ENCODE data around the gene NDFIP1.

NDFIP1 gene

DNA sequence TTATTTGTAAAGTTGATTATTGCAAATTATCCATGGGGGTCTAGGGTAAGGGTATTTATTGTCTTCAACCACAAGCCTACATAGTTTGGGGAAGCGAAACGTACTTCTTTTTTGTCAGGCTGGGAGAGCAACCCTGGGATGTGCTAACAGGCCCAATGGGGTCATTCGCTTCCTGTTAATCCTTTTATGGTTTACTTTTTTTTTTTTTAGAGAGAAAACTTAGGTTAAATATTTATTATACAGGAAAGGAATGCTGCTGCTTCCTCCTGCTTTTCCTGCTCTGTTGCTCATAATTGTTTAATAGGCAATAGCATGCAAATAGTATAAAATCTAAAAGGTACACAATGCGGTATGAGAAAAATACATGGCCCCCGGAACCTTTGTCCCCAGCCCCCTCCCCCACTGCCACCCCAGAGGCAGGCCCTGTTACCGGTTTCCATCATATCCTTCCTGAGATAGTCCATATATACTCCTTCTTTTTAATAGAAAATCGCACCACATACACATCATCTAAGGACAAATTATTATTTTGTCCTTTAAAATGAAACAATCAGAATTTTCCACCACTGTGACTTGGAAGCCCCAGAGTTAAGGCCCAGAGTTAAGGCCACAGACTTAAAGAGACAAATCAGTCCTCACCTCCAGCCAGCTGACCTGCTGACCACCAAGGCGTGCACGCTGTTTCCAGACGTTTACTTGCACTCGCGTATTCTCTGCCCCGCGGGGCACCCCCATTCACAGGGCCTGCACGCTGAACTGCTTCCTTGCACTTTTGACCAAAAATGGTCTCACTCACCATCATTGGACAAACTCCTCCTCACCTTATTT lies 83.9 kb downstream of the NDFIP1 start:
- no peaks in the 10 kb centered on the region for H4K20me1 ChIP-seq (ENCODE audit: insufficient read depth, low read length)
- H3K4me1 ChIP-seq (ENCODE audit: insufficient read depth, low read length) = no peaks in the 10 kb centered on the region
- ATAC-seq (ENCODE audit: insufficient read depth, low read depth) (no peak), DNase-seq (no peak)
- no peak overlapping the region for H3K4me2 ChIP-seq (ENCODE audit: insufficient read depth, low read length)
- no peaks in the 10 kb centered on the region for H3K79me2 ChIP-seq (ENCODE audit: insufficient read depth, low read length)
- no peak overlapping the region for H3K9ac ChIP-seq (ENCODE audit: low read depth, low read length)
- no peaks in the 10 kb centered on the region for H3K36me3 ChIP-seq (ENCODE audit: insufficient read depth, low read length)
- TF ChIP-seq EZH2 (IDR thresholded peaks at IDR 0.05; ENCODE audit: borderline replicate concordance, low read depth, low read length, severe bottlenecking) = no peak
- TF ChIP-seq, protein P1, sequence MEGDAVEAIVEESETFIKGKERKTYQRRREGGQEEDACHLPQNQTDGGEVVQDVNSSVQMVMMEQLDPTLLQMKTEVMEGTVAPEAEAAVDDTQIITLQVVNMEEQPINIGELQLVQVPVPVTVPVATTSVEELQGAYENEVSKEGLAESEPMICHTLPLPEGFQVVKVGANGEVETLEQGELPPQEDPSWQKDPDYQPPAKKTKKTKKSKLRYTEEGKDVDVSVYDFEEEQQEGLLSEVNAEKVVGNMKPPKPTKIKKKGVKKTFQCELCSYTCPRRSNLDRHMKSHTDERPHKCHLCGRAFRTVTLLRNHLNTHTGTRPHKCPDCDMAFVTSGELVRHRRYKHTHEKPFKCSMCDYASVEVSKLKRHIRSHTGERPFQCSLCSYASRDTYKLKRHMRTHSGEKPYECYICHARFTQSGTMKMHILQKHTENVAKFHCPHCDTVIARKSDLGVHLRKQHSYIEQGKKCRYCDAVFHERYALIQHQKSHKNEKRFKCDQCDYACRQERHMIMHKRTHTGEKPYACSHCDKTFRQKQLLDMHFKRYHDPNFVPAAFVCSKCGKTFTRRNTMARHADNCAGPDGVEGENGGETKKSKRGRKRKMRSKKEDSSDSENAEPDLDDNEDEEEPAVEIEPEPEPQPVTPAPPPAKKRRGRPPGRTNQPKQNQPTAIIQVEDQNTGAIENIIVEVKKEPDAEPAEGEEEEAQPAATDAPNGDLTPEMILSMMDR (IDR thresholded peaks at IDR 0.05; ENCODE audit: borderline replicate concordance, extremely low read depth, low read length, poor library complexity, severe bottlenecking) = no peak
- H3K9me3 ChIP-seq (ENCODE audit: insufficient read depth, low read length, severe bottlenecking) = no peaks in the 10 kb centered on the region
- H3K27me3 ChIP-seq (ENCODE audit: insufficient read depth, low read length, poor library complexity) = no peaks in the 10 kb centered on the region
- H3K4me3 ChIP-seq (ENCODE audit: low read depth in 1 of 2, low read length in 2 of 2) = no peak overlapping the region
- no peak overlapping the region for H2AFZ ChIP-seq (ENCODE audit: low read depth, low read length)
- no peak overlapping the region for H3K27ac ChIP-seq (ENCODE audit: low read length)

DNA sequence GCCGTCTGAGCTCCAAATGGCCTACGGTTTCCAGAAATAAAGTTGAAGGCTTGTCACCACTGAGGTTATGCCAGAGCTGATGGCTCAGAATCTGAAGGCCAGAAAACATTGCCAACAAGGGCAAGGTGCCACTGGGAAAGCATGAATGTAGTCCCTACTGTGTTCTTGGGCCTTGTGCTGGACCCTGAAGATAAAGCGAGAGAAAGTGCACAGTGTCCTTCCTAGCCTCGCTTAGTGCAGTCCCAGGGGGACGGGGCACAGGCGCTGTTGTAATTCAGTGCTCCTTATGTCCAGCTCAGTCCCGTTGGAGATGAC lies 84.5 kb downstream of the NDFIP1 start:
- Histone ChIP-seq H3K4me1 (ENCODE audit: insufficient read depth, low read length) (no peaks in the 10 kb centered on the region), H2AFZ (ENCODE audit: low read depth, low read length) (no peak overlapping the region), H3K27ac (ENCODE audit: low read length) (no peak overlapping the region), H3K27me3 (ENCODE audit: insufficient read depth, low read length, poor library complexity) (no peaks in the 10 kb centered on the region), H3K4me3 (ENCODE audit: low read depth in 1 of 2, low read length in 2 of 2) (no peak overlapping the region), H3K79me2 (ENCODE audit: insufficient read depth, low read length) (no peaks in the 10 kb centered on the region), H3K4me2 (ENCODE audit: insufficient read depth, low read length) (no peak overlapping the region), H3K36me3 (ENCODE audit: insufficient read depth, low read length) (no peaks in the 10 kb centered on the region), H4K20me1 (ENCODE audit: insufficient read depth, low read length) (no peaks in the 10 kb centered on the region), H3K9me3 (ENCODE audit: insufficient read depth, low read length, severe bottlenecking) (no peaks in the 10 kb centered on the region), H3K9ac (ENCODE audit: low read depth, low read length) (no peak overlapping the region)
- no peak for DNase-seq
- no peak for ATAC-seq (ENCODE audit: insufficient read depth, low read depth)
- TF ChIP-seq, protein P1 (IDR thresholded peaks at IDR 0.05; ENCODE audit: borderline replicate concordance, extremely low read depth, low read length, poor library complexity, severe bottlenecking) = no peak
- TF ChIP-seq EZH2 (IDR thresholded peaks at IDR 0.05; ENCODE audit: borderline replicate concordance, low read depth, low read length, severe bottlenecking) = no peak

DNA sequence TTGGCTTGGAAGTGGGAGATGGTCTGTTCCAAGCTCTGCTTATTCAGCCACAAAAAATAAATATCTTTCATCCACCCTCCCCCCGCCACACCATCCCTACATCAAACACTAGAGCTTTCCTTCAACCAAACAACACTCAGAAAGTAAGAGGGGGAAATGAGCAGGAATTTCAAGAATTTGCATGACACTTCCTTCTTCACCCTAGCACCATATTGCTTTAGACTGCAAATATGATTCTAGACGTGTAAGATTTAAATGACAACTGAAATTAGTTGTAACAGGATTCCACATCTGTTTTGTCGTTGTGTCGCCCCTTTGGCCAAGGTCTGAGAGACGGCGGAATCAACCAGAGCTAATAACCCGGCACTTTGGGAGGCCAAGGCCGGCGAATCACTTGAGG lies 88.5 kb downstream of the NDFIP1 start:
- TF ChIP-seq, protein P1 (IDR thresholded peaks at IDR 0.05; ENCODE audit: borderline replicate concordance, extremely low read depth, low read length, poor library complexity, severe bottlenecking) = no peak
- no peak for TF ChIP-seq EZH2 (IDR thresholded peaks at IDR 0.05; ENCODE audit: borderline replicate concordance, low read depth, low read length, severe bottlenecking)
- no peak overlapping the region for H3K9ac ChIP-seq (ENCODE audit: low read depth, low read length)
- no peaks in the 10 kb centered on the region for H3K9me3 ChIP-seq (ENCODE audit: insufficient read depth, low read length, severe bottlenecking)
- no peaks in the 10 kb centered on the region for H4K20me1 ChIP-seq (ENCODE audit: insufficient read depth, low read length)
- DNase-seq (no peak), ATAC-seq (ENCODE audit: insufficient read depth, low read depth) (no peak)
- H3K4me1 ChIP-seq (ENCODE audit: insufficient read depth, low read length) = no peaks in the 10 kb centered on the region
- H3K27ac ChIP-seq (ENCODE audit: low read length) = no peak overlapping the region
- H3K36me3 ChIP-seq (ENCODE audit: insufficient read depth, low read length) = no peaks in the 10 kb centered on the region
- no peak overlapping the region for H3K4me2 ChIP-seq (ENCODE audit: insufficient read depth, low read length)
- H3K79me2 ChIP-seq (ENCODE audit: insufficient read depth, low read length) = no peaks in the 10 kb centered on the region
- H2AFZ ChIP-seq (ENCODE audit: low read depth, low read length) = no peak overlapping the region
- no peaks in the 10 kb centered on the region for H3K27me3 ChIP-seq (ENCODE audit: insufficient read depth, low read length, poor library complexity)
- H3K4me3 ChIP-seq (ENCODE audit: low read depth in 1 of 2, low read length in 2 of 2) = no peak overlapping the region
